ENCODE results near the gene ABTB1. TPM values are rescaled to one million over a fixed set of nuclear protein-coding genes. Genes with fewer than 3 reads are reported as not detected.
A peak's percentile ranks its signal among the peaks of the same experiment; 100 is the strongest.
"Not testable (repeated sequence)": the region's sequence is repeated elsewhere in the genome, so short reads cannot be mapped to it uniquely, and the experiment has no call there.

Gene ABTB1
- total RNA-seq, 1 donor from 2014 or later: 16.7 TPM

GRCh38 chr3:127647845-127648204, 24.9 kb upstream of the ABTB1 start:
- no peak for DNase-seq (ENCODE audit: extremely low read depth, low read depth, low spot score)

GRCh38 chr3:127650236-127650635, 22.5 kb upstream of the ABTB1 start:
- no peak for DNase-seq (ENCODE audit: extremely low read depth, low read depth, low spot score)

GRCh38 chr3:127651516-127652172, 21.1 kb upstream of the ABTB1 start:
- DNase-seq (ENCODE audit: extremely low read depth, low read depth, low spot score): no peak

GRCh38 chr3:127652246-127652995, 20.3 kb upstream of the ABTB1 start:
- peak; percentile 22 for DNase-seq (ENCODE audit: extremely low read depth, low read depth, low spot score)

- DNase-seq (ENCODE audit: extremely low read depth, low read depth, low spot score): no peak
These were observed 18.4 kb upstream of the ABTB1 start for GRCh38 chr3:127654374-127654773.

- not testable (repeated sequence) for DNase-seq (ENCODE audit: extremely low read depth, low read depth, low spot score)
These were observed 17.8 kb upstream of the ABTB1 start for GRCh38 chr3:127654993-127655392.

- no peak for DNase-seq (ENCODE audit: extremely low read depth, low read depth, low spot score)
These were observed 17.1 kb upstream of the ABTB1 start for GRCh38 chr3:127655641-127656040.

GRCh38 chr3:127656906-127657305, 15.8 kb upstream of the ABTB1 start:
- no peak for DNase-seq (ENCODE audit: extremely low read depth, low read depth, low spot score)

- DNase-seq (ENCODE audit: extremely low read depth, low read depth, low spot score): no peak
These were observed 14.5 kb upstream of the ABTB1 start for GRCh38 chr3:127658234-127658633.

- DNase-seq (ENCODE audit: extremely low read depth, low read depth, low spot score): no peak
These were observed 12.0 kb upstream of the ABTB1 start for GRCh38 chr3:127660621-127661251.

- DNase-seq (ENCODE audit: extremely low read depth, low read depth, low spot score): no peak
These were observed 11.2 kb upstream of the ABTB1 start for GRCh38 chr3:127661600-127661999.

GRCh38 chr3:127662001-127662469, 10.7 kb upstream of the ABTB1 start:
- DNase-seq (ENCODE audit: extremely low read depth, low read depth, low spot score): no peak

- no peak for DNase-seq (ENCODE audit: extremely low read depth, low read depth, low spot score)
These were observed 9.6 kb upstream of the ABTB1 start for GRCh38 chr3:127663151-127663550.

- no peak for DNase-seq (ENCODE audit: extremely low read depth, low read depth, low spot score)
These were observed 7.6 kb upstream of the ABTB1 start for GRCh38 chr3:127665165-127665564.

GRCh38 chr3:127665586-127665985, 7.2 kb upstream of the ABTB1 start:
- DNase-seq (ENCODE audit: extremely low read depth, low read depth, low spot score): no peak

GRCh38 chr3:127666676-127667075, 6.1 kb upstream of the ABTB1 start:
- no peak for DNase-seq (ENCODE audit: extremely low read depth, low read depth, low spot score)

- no peak for DNase-seq (ENCODE audit: extremely low read depth, low read depth, low spot score)
These were observed 5.6 kb upstream of the ABTB1 start for GRCh38 chr3:127667119-127667681.

GRCh38 chr3:127668906-127669305, 3.8 kb upstream of the ABTB1 start:
- DNase-seq (ENCODE audit: extremely low read depth, low read depth, low spot score): no peak

GRCh38 chr3:127669541-127670228, 3.1 kb upstream of the ABTB1 start:
- no peak for DNase-seq (ENCODE audit: extremely low read depth, low read depth, low spot score)

- no peak for DNase-seq (ENCODE audit: extremely low read depth, low read depth, low spot score)
These were observed 2.6 kb upstream of the ABTB1 start for GRCh38 chr3:127670229-127670559.

Data from glomerular endothelial cell (primary cell).